Upper lobe of left lung (tissue), 4 donors: ENCODE results near the gene OR52E8.

ENCODE experiments used
- EP300 ChIP-seq, 4 donors: sonication (generic); formaldehyde crosslinking; IDR thresholded peaks; one replicate each; pipeline ENCODE4 v1.5.1; 2017; ENCODE audit warnings: antibody characterized with exemption in 4 of 4, control low read depth in 2 of 4
- POLR2A ChIP-seq, 4 donors: fragments of 450-650 bp; IDR thresholded peaks; one replicate each; pipeline ENCODE4 v1.5.1; 2016 to 2017; ENCODE audit warnings: antibody characterized with exemption in 4 of 4, mild to moderate bottlenecking in 2 of 4
- POLR2AphosphoS5 ChIP-seq, 2 donors: sonication (generic); formaldehyde crosslinking; IDR thresholded peaks; one replicate each; pipeline ENCODE4 v1.5.1; 2017; ENCODE audit warnings: antibody characterized with exemption in 2 of 2
- TF ChIP-seq, protein P1 (sequence below), 6 experiments: fragments of 450-650 bp in 4 of 6; fragments of 200-600 bp in 2 of 6; sonication (generic) in 2 of 6; IDR thresholded peaks; one replicate each; pipeline ENCODE4 v1.5.1; 2016 to 2019; ENCODE audit warnings: antibody characterized with exemption in 6 of 6

DNA sequence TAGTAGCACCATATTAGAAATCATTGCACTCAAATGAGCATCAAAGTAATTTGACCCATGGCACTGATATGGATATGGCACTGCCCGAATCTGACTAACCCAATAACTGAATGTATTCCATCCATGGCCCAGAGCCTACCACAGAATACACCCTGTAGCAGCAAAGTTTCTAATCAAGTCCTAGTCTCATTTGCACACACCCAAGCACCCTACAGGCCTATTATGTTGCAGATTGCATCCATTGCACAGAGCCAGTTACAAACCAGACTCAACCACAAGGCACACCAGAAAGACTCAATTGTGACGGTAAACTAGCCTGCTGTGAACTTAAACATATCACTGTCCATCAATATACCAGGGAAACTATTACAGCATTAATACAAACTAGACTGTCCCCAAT lies 42.0 kb upstream of the OR52E8 start:
- TF ChIP-seq, protein P1, sequence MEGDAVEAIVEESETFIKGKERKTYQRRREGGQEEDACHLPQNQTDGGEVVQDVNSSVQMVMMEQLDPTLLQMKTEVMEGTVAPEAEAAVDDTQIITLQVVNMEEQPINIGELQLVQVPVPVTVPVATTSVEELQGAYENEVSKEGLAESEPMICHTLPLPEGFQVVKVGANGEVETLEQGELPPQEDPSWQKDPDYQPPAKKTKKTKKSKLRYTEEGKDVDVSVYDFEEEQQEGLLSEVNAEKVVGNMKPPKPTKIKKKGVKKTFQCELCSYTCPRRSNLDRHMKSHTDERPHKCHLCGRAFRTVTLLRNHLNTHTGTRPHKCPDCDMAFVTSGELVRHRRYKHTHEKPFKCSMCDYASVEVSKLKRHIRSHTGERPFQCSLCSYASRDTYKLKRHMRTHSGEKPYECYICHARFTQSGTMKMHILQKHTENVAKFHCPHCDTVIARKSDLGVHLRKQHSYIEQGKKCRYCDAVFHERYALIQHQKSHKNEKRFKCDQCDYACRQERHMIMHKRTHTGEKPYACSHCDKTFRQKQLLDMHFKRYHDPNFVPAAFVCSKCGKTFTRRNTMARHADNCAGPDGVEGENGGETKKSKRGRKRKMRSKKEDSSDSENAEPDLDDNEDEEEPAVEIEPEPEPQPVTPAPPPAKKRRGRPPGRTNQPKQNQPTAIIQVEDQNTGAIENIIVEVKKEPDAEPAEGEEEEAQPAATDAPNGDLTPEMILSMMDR (IDR thresholded peaks at IDR 0.05), result no peak
- TF ChIP-seq POLR2AphosphoS5 (IDR thresholded peaks at IDR 0.05) (no peak), POLR2A (IDR thresholded peaks at IDR 0.05) (no peak), EP300 (IDR thresholded peaks at IDR 0.05) (no peak)
